Parathyroid adenoma (tissue), 2 donors: Measurements from ENCODE around the gene DENND4A.

Source experiments
- H2AFZ ChIP-seq: fragments of 300-600 bp; sonication (generic); one replicate; pipeline ENCODE4 v1.7.0; 2017; ENCODE audit warnings: antibody characterized with exemption, mild to moderate bottlenecking
- H3K27ac ChIP-seq: fragments of 300-600 bp; sonication (generic); one replicate; pipeline ENCODE4 v1.7.0; 2017
- H3K27me3 ChIP-seq: fragments of 300-600 bp; sonication (generic); one replicate; pipeline ENCODE4 v1.7.0; 2017; ENCODE audit warnings: low read length; ENCODE audit not compliant: control insufficient read depth, insufficient read depth
- H3K36me3 ChIP-seq: fragments of 300-600 bp; sonication (generic); one replicate; pipeline ENCODE4 v1.7.0; 2017; ENCODE audit warnings: low read length; ENCODE audit not compliant: control insufficient read depth, insufficient read depth
- H3K4me1 ChIP-seq: fragments of 300-600 bp; sonication (generic); one replicate; pipeline ENCODE4 v1.7.0; 2017; ENCODE audit warnings: control low read depth
- H3K4me2 ChIP-seq: fragments of 300-600 bp; sonication (generic); one replicate; pipeline ENCODE4 v1.7.0; 2017; ENCODE audit warnings: low read length
- H3K4me3 ChIP-seq: fragments of 300-600 bp; sonication (generic); one replicate; pipeline ENCODE4 v1.7.0; 2017; ENCODE audit warnings: low read depth, low read length
- H3K79me2 ChIP-seq: fragments of 300-600 bp; sonication (generic); one replicate; pipeline ENCODE4 v1.7.0; 2017; ENCODE audit warnings: control low read depth
- H3K9ac ChIP-seq: fragments of 300-600 bp; sonication (generic); one replicate; pipeline ENCODE4 v1.7.0; 2017; ENCODE audit warnings: mild to moderate bottlenecking
- H3K9me3 ChIP-seq: fragments of 300-600 bp; sonication (generic); one replicate; pipeline ENCODE4 v1.7.0; 2017; ENCODE audit warnings: low read length; ENCODE audit not compliant: control insufficient read depth
- TF ChIP-seq, protein P1 (sequence below): fragments of 300-600 bp; sonication (generic); IDR thresholded peaks from one replicate; pipeline ENCODE4 v1.7.0; 2017; ENCODE audit warnings: antibody characterized with exemption, mild to moderate bottlenecking
- donor health status: primary hyperparathyroidism.

DENND4A gene

DNA sequence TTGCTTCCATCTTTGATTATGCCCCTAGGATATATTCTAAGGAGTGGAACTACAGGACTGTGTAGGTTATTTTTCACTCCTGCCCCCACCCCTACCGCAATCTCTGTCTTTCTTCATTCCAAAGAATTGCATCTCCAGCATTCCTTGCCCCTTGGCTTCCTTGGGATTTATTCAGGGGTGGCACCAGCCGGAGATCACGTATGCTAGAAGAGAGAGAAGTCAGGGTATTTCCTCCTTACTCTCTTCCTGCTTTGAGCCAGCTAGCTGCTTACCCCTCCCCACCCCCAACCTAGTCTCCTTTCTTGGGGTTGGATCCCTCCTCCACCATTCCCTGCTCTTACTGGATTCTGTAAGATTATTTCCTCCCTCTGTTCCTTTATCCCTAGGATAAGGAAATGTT is 35.0 kb upstream of the DENND4A start:
- Histone ChIP-seq H3K9me3 (no peaks in the 10 kb centered on the region), H2AFZ (no peak overlapping the region), H3K9ac (no peak overlapping the region)

DNA sequence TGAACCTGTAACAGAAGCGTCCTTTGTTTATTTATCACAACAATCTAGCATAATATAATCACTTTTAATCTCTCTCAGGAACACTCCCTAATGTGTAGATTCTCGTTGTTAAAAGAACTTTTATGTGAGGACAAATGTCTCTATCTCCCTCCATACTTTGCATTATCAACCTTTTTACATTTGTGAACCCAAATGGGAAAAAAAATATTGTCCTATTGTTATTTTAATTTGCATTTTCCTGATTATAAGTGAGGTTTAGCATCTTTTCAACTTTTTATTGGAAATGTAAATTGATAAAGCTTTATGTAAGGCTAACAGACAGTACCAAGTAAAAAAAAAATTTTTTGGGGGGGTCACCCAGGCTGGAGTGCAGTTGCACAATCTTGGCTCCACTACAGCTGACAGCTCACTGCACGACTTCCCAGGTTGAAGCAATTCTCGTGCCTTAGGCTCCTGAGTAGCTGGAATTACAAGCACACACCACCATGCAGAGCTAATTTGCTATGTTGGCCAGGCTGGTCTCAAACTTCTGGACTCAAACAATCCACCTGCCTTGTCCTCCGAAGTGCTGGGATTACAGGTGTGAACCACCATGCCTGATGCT is 33.0 kb upstream of the DENND4A start:
- Histone ChIP-seq H3K27me3 (no peaks in the 10 kb centered on the region), H2AFZ (no peak overlapping the region), H3K36me3 (no peaks in the 10 kb centered on the region), H3K4me2 (no peak overlapping the region), H3K4me1 (no peaks in the 10 kb centered on the region), H3K27ac (no peak overlapping the region), H3K79me2 (no peaks in the 10 kb centered on the region), H3K9me3 (no peaks in the 10 kb centered on the region), H3K4me3 (no peak overlapping the region), H3K9ac (no peak overlapping the region)
- TF ChIP-seq, protein P1, sequence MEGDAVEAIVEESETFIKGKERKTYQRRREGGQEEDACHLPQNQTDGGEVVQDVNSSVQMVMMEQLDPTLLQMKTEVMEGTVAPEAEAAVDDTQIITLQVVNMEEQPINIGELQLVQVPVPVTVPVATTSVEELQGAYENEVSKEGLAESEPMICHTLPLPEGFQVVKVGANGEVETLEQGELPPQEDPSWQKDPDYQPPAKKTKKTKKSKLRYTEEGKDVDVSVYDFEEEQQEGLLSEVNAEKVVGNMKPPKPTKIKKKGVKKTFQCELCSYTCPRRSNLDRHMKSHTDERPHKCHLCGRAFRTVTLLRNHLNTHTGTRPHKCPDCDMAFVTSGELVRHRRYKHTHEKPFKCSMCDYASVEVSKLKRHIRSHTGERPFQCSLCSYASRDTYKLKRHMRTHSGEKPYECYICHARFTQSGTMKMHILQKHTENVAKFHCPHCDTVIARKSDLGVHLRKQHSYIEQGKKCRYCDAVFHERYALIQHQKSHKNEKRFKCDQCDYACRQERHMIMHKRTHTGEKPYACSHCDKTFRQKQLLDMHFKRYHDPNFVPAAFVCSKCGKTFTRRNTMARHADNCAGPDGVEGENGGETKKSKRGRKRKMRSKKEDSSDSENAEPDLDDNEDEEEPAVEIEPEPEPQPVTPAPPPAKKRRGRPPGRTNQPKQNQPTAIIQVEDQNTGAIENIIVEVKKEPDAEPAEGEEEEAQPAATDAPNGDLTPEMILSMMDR: no peak

More for the DNA sequence above, 35.0 kb upstream of the DENND4A start:
- Histone ChIP-seq H3K27me3 (no peaks in the 10 kb centered on the region), H3K36me3 (no peaks in the 10 kb centered on the region), H3K4me3 (no peak overlapping the region), H3K27ac (no peak overlapping the region), H3K79me2 (no peaks in the 10 kb centered on the region), H3K4me1 (no peaks in the 10 kb centered on the region), H3K4me2 (no peak overlapping the region)
- TF ChIP-seq, protein P1: no peak

DNA sequence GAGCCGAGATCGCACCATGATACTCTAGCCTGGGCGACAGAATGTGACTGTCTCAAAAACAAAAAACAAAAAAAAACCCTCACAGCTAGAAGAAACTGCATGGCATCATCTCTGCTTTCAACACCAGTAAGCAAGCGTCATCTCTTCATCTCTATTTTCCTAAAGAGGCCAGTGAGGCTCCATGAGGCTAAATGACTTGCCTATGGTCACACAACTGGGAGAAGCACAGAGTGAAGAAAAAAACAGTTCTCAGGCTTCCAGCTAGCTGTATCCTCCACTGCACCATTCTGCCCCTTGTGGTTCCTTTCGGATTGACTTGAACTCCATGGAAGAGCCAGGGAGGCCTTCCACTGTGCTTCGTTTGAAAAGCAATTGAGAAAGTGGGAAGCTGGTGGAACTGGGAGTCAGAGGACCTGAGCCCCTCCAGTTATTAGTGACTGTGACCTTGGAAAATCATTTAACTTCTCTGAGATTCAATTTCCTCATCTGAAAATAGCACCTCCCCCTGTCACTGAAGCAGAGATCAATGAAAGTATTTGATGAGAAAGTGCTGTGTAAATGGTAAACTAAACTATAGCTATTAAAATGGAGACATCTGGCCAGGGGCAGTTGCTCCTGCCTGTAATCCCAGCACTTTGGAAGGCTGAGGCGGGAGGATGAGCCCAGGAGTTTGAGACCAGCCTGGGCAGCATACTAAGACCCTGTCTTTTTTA is 32.1 kb upstream of the DENND4A start:
- no peaks in the 10 kb centered on the region for H3K27me3 ChIP-seq
- no peaks in the 10 kb centered on the region for H3K79me2 ChIP-seq
- H3K4me1 ChIP-seq: no peaks in the 10 kb centered on the region
- H3K4me3 ChIP-seq: no peak overlapping the region
- H3K36me3 ChIP-seq: no peaks in the 10 kb centered on the region
- H2AFZ ChIP-seq: peak overlapping the region; percentile 56
- no peak overlapping the region for H3K4me2 ChIP-seq
- no peak overlapping the region for H3K27ac ChIP-seq
- H3K9me3 ChIP-seq: no peaks in the 10 kb centered on the region
- TF ChIP-seq, protein P1: peak; percentile 50
- no peak overlapping the region for H3K9ac ChIP-seq

DNA sequence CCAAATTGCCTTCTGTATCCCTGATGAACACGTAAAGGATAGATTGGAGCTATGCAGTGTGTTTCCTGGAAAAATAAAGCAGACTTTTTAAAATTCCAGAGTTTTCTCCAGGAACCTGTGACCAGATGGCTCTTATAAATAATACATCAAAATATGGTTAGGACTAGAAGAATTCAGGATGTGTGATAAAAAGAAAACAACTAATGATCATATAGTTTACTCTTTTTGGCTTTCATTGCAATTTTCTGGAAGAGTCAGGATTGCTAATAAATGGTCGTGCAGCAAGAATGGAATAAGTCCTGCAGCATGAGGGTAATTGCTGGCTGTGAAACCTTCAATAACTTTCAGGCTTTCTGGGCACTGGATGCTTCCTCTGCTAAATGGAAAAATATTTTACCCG is 30.2 kb upstream of the DENND4A start:
- no peaks in the 10 kb centered on the region for H3K4me1 ChIP-seq
- no peaks in the 10 kb centered on the region for H3K36me3 ChIP-seq
- no peak overlapping the region for H3K4me2 ChIP-seq
- no peak overlapping the region for H3K27ac ChIP-seq
- H2AFZ ChIP-seq: no peak overlapping the region
- no peaks in the 10 kb centered on the region for H3K79me2 ChIP-seq
- TF ChIP-seq, protein P1: no peak
- H3K4me3 ChIP-seq: no peak overlapping the region
- H3K9ac ChIP-seq: no peak overlapping the region
- no peaks in the 10 kb centered on the region for H3K27me3 ChIP-seq
- no peaks in the 10 kb centered on the region for H3K9me3 ChIP-seq

DNA sequence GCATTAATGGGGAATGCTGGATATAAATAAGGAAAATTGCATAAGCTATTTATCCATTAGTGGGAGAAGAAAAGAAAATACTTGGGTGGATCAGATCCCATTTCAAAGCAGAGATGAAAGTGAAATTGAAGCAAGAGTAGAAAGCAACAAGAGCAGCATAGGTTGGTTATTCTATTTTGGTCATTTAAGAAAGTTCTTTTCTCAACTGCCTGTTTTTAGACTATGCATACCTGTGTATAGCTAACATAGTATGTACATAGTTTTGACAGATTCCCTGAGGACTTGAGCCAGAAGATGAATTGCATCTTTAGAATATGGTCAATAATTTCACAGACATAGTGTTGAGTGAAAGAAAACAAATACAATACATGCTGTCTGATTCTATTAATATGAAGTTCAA is 29.0 kb upstream of the DENND4A start:
- Histone ChIP-seq H3K4me3 (no peak overlapping the region), H3K36me3 (no peaks in the 10 kb centered on the region), H3K27me3 (no peaks in the 10 kb centered on the region), H3K9me3 (no peaks in the 10 kb centered on the region), H3K27ac (no peak overlapping the region), H2AFZ (no peak overlapping the region), H3K4me2 (no peak overlapping the region), H3K79me2 (no peaks in the 10 kb centered on the region), H3K9ac (no peak overlapping the region), H3K4me1 (no peaks in the 10 kb centered on the region)
- TF ChIP-seq, protein P1: no peak
